Ramos (cell line): ENCODE measurements around the gene STYXL2.

Experiments
- in situ Hi-C: fragments of 300-500 bp; cut with MboI; formaldehyde crosslinking; loops from one replicate; pipeline ENCODE4 v1.14.3; 2022; ENCODE audit warnings: low sequenced_read_pairs; ENCODE audit not compliant: unreplicated experiment

Gene STYXL2

DNA sequence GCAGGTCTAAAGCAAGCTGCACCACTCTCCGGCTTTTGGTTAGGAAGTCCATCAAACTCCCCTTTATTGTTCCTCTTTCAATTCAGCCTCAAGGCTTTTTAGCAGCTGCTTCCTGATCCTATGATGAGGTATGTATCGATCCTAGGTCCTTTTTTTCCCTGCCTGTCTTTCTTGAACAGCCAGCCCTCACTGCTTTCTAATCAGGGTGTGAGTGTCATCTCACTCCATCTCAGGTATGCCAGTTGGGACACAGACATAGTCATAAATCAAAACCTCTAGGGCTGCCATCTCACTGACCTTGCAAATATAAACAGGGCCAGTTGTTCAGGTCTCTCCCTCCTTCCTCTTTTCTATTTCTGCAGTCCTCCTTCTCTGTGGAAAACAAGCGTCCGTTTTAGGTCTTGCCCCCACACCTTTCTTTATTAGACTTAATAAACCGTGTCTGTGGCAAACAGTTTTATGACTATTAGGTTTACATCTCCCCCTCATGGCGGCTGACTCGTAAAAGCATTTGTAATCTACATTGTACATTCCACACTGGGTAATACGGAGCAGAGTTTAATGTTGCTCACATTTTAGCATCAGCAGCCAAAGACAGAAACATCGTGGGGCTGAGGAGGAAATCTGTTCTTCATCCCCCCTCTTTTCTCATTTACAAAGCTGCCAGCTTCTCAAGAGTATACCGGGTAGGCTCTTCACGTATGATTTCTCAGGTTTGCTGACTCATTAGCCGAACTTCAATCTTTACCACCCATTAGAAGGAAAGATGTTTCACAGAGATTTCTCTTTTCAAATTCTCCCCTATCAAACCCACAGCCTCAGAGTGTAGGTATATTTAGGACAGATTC lies 11.6 kb downstream of the STYXL2 start:
- in situ Hi-C loops, result no loop called here

DNA sequence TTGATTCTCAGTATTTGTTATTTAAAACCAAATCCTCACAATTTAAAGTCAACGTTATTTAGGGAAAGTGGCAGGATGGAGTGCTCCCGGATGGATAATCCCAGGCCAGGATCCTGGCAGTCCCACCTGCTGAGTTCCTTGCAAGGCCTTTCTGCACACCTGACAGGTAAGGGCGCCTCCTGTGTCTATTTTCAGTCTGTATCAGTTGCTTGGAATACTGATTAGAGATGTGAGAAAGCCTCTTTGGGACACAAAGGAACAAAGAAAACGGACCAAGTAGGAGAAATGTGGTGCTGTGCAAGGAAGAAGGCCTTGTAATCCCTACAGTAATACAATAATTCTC lies 12.2 kb downstream of the STYXL2 start:
- in situ Hi-C loops, result no loop called here

DNA sequence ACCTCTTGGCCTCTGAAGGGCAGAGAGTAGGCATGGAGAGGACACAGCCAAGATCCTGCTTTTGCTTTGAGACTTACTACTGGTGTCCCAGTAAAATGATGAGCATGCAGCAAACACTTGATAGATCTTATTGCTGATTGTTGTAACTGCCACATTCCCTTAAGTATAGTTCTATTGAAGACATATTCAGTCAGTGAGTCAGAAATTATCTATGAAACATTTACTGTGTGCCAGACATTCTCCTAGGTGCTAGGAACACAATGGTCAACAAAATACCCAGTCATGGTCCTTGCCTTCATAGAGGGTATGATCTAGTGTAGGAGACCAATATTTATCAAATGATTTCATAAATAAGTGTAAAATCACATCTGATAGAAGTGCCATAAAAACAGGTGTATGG lies 13.6 kb downstream of the STYXL2 start:
- in situ Hi-C loops, result no loop called here

DNA sequence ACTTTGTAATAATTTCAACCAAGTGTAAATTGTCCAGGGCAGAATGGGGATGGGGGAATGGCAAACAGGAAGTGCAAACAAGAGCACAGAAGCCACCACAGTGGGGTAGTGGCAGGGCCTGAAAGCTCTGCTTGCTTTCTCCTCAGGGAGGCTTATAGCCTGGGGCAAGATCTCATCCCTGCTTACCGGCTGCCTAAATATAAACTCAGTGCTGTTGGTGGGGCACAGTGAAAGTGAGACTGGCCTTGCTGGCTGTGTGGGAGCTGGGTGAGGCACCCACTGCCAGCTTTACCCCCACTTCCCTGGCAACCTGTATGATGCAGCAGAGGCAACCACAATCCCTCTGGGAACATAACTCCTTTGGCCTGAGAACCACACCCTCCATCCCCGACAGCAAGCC lies 15.2 kb downstream of the STYXL2 start:
- in situ Hi-C loops, result no loop called here

GRCh38 chr1:167110586-167110985 lies 16.7 kb downstream of the STYXL2 start:
- in situ Hi-C loops, result no loop called here

- in situ Hi-C loops, result no loop called here
Observed at GRCh38 chr1:167111868-167112709, 18.2 kb downstream of the STYXL2 start.

DNA sequence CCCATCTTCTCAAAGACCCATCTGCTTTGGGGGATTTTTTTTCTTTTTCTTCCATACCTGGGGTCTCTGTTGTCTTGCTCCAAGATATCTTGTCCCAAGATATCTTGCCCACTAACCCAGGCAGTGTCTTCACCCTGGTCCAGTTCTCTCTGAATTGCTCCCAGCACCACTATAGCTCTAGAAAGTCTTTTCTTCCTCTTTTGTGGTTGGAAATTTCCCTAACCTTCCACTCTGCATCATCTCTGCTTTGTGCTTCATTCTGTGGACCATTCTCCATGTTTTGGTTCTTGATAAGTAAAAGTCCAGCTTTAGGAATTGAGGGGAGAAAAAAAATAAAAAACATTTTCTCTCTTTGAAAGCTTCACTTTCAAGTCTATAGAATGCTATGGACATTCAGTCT lies 20.9 kb downstream of the STYXL2 start:
- in situ Hi-C loops, result no loop called here

DNA sequence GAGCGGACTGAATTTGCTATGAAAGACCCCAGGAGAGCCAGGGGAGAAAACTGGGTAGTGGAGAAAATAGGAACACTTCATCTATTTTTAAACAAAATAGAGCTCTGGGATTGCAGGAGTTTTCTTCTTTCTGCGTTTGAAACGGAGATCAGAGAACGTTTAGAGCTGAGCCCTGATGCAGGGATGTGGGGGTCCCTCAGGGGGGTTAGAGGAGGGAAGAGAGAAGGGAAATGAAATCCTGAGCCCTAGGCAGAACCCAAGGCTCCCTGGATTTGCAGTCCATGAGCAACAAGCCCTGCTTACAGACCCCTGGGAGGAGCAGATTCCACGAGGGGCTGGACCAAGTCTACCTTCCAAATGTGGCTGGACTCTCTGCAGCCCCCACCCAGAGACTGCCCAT lies 21.8 kb downstream of the STYXL2 start:
- in situ Hi-C loops, result no loop called here

DNA sequence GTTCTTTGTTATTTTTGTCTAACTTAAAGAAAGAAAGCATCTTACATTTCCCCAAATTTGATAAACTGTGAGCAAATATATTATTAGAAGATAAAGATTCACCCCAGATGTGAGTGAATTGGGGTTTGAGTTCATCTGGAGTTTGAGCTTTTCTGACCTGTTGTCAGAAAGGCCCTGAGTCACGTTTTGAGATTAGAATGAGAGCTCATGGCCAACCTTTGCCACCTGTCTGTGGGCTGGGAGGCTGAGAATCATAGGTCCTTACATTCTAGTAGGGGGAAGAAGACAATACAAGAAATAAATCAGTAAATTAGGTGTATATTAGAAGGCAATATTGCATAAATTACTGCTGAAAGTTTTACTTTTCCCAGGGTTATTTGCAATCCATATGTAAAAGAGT lies 22.3 kb downstream of the STYXL2 start:
- in situ Hi-C loops, result no loop called here

- in situ Hi-C loops, result no loop called here
Observed at GRCh38 chr1:167117225-167117624, 23.4 kb downstream of the STYXL2 start.

DNA sequence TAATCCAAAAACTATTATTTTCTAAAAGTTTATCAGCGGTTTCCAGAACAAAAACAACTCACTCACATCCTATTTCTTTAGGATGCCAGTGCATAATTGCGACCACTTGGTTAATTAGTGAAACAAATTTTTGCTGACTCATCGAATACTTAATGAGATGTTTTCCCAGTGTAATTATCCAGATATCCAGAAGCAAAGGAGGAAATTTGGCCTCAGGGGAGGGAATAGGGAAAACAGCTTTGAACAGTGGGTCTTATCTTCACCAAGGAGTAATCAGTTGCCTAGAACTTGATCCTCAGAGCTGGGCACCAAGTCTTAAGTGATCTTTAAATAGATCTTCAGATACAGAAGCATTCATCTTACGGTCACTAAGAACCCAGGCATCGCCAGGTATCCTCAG lies 24.3 kb downstream of the STYXL2 start:
- in situ Hi-C loops, result no loop called here

DNA sequence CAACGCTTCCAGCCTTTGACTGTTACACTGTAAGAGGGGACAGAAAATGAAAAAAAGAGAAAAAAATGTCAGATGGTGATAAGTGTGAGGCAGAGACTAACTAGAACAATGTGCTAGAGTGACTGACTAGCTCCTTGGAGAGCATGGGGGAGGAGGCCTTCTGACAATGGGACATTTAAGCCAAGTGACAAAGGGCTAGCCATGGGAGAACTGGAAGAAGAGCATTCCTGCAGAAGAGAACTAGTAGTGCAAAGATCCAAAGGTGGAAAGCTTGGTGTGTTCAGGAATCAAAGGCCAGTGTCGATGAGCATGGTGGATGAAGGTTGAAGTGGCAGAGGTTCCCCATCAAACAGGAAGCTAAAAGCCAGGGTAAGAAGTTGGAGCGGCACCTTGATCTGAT lies 25.8 kb downstream of the STYXL2 start:
- in situ Hi-C loops, result no loop called here

DNA sequence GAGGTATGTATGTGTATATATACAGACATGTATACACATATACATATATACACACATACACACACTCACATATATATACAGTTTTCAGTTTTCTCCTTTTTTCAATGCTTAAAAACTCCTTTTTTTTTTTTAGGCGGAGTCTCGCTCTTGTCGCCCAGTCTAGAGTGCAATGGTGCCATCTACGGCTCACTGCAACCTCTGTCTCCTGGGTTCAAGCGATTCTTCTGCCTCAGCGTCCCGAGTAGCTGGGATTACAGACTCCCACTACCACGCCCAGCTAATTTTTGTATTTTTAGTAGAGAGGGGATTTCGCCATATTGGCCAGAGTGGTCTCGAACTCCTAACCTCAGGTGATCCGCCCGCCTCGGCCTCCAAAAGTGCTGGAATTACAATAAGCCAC lies 27.0 kb downstream of the STYXL2 start:
- in situ Hi-C loops, result no loop called here

GRCh38 chr1:167121375-167122120 lies 27.7 kb downstream of the STYXL2 start:
- in situ Hi-C loops, result no loop called here

DNA sequence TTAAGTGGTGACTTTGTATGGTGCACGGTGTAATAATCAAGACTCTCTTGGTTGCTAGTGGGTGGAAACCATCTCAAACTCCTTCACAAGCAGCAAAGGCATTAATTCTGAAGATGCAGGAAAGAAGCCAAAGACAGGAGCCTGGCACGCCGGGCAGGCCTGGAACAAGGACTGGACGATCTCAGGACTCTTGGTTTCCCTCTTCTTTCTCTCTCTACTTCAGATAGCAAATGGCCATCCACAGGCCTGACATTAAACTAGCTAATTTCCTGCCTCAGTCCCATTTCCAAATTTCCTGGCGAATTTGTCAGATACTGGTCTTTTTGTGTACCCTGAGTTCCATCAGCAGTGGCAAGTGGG lies 28.2 kb downstream of the STYXL2 start:
- in situ Hi-C loops, result no loop called here

DNA sequence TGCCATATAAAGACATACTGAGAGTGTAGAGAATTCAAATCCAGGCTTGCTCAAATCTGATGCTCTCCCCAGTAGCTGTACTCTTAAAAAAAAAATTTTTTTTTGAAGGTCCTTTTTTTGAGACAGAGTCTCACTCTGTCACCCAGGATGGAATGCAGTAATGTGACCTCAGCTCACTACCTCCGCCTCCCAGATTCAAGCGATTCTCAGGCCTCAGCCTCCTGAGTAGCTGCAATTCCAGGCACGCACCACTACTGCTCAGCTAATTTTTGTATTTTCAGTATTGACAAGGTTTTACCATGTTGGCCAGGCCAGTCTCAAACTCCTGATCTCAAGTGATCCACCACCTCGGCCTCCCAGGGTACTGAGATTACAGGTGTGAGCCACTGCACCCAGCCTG lies 28.7 kb downstream of the STYXL2 start:
- in situ Hi-C loops, result no loop called here

DNA sequence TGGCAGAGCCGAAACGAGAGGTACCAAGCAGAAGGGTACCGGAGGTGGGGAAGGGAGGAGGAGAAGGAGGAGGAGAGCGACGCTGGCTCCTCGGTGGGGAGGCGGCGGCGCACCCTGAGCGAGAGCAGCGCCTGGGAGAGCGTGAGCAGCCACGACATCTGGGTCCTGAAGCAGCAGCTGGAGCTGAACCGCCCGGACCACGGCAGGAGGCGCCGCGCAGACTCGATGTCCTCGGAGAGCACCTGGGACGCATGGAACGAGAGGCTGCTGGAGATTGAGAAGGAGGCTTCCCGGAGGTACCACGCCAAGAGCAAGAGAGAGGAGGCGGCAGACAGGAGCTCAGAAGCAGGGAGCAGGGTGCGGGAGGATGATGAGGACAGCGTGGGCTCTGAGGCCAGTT lies 32.4 kb downstream of the STYXL2 start:
- in situ Hi-C loops, result no loop called here

DNA sequence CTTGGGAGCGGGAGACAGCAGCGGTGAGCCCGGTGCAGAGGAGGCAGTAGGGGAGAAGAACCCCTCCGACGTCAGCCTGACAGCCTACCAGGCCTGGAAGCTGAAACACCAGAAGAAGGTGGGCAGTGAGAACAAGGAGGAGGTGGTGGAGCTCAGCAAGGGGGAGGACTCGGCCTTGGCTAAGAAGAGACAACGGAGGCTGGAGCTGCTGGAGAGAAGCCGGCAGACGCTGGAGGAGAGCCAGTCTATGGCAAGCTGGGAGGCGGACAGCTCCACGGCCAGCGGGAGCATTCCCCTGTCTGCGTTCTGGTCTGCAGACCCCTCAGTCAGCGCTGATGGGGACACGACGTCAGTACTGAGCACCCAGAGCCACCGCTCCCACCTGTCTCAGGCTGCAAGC lies 32.9 kb downstream of the STYXL2 start:
- in situ Hi-C loops, result no loop called here

GRCh38 chr1:167127236-167127635 lies 33.4 kb downstream of the STYXL2 start:
- in situ Hi-C loops, result no loop called here

DNA sequence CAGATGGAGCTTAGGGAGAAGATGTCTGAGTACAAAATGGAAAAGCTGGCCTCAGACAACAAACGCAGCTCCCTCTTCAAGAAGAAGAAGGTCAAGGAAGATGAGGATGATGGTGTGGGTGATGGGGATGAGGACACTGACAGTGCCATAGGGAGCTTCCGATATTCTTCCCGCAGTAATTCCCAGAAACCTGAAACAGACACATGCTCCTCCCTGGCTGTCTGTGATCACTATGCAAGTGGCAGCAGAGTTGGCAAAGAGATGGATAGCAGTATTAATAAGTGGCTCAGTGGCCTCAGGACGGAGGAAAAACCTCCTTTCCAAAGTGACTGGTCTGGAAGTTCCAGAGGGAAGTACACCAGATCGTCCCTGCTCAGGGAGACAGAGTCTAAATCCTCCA lies 33.8 kb downstream of the STYXL2 start:
- in situ Hi-C loops, result no loop called here
